Measurements from ENCODE around the gene MSH5. TPM values are rescaled to one million over a fixed set of nuclear protein-coding genes. Genes with fewer than 3 reads are reported as not detected.
A peak's percentile ranks its signal among the peaks of the same experiment; 100 is the strongest.

Gene MSH5
- total RNA-seq: 8.4 TPM
- 15.2 TPM for polyA plus RNA-seq
- long read RNA-seq, donor 1: 0 reads
- long read RNA-seq, donor 2: 0 reads
- long read RNA-seq, donor 3: 0 reads
- long read RNA-seq, donor 4: 0 reads
- long read RNA-seq, donor 5, partial matches to known transcripts: 0 of 1 reads
- long read RNA-seq, donor 5, other reads (novel, unspliced or antisense): 0 of 1 reads
- long read RNA-seq, donor 6, partial matches to known transcripts: 0 of 1 reads
- long read RNA-seq, donor 6, other reads (novel, unspliced or antisense): 0 of 1 reads
- long read RNA-seq, donor 7: 0 reads
- long read RNA-seq, donor 8, partial matches to known transcripts: 0 of 1 reads
- long read RNA-seq, donor 8, other reads (novel, unspliced or antisense): 0 of 1 reads
- long read RNA-seq, donor 9, partial matches to known transcripts: 0 of 1 reads
- long read RNA-seq, donor 9, other reads (novel, unspliced or antisense): 0 of 1 reads
- long read RNA-seq, donor 10: 0 reads

- under 1% methylated on average over 58 of the region's 58 CpGs for WGBS
Measured at GRCh38 chr6:31739639-31740396, at the start of gene MSH5. MSH5 (plus strand) TSS chr6:31740005; CDS start chr6:31740467, 462 bp downstream.

GRCh38 chr6:31690231-31691077 is 49.4 kb upstream of the MSH5 start:
- Histone ChIP-seq H3K9me3 (ENCODE audit: control insufficient read depth in 2 of 2, insufficient read depth in 1 of 2, low read length in 1 of 2) (no peaks in the 10 kb centered on the region), H3K4me1 (ENCODE audit: control insufficient read depth in 2 of 2, insufficient read depth in 2 of 2, low read length in 2 of 2) (no peaks in the 10 kb centered on the region), H3K36me3 (ENCODE audit: control insufficient read depth in 2 of 2, insufficient read depth in 2 of 2, low read length in 1 of 2) (peaks cover 91 to 95% of the 10 kb centered on the region in 2 donors), H3K27ac (ENCODE audit: low read depth in 1 of 2, low read length in 1 of 2) (no peak overlapping the region), H3K27me3 (ENCODE audit: control insufficient read depth in 2 of 2, insufficient read depth in 1 of 2, low read length in 1 of 2) (no peaks in the 10 kb centered on the region), H3K4me3 (ENCODE audit: low read length in 2 of 2) (no peak overlapping the region)
- no peak for DNase-seq (ENCODE audit: low read depth in 6 of 9, low spot score in 9 of 9)
- 97% methylated on average over 10 of the region's 10 CpGs for WGBS

More at GRCh38 chr6:31739639-31740396, at the start of gene MSH5:
- Histone ChIP-seq H3K4me1 (ENCODE audit: control insufficient read depth in 2 of 2, insufficient read depth in 2 of 2, low read length in 2 of 2) (peaks cover 33 to 60% of the 10 kb centered on the region in 2 donors), H3K36me3 (ENCODE audit: control insufficient read depth in 2 of 2, insufficient read depth in 2 of 2, low read length in 1 of 2) (peaks cover 5 to 26% of the 10 kb centered on the region in 2 donors), H3K27me3 (ENCODE audit: control insufficient read depth in 2 of 2, insufficient read depth in 1 of 2, low read length in 1 of 2) (no peaks in the 10 kb centered on the region), H3K27ac (ENCODE audit: low read depth in 1 of 2, low read length in 1 of 2) (peak within 1 kb of the TSS; percentile 85 to 99), H3K9me3 (ENCODE audit: control insufficient read depth in 2 of 2, insufficient read depth in 1 of 2, low read length in 1 of 2) (peaks cover 0 to 3% of the 10 kb centered on the region in 2 donors), H3K4me3 (ENCODE audit: low read length in 2 of 2) (peak within 1 kb of the TSS; percentile 70 to 82)
- DNase-seq (ENCODE audit: low read depth in 6 of 9, low spot score in 9 of 9): peak; percentile 92 to 99 (median 97)

GRCh38 chr6:31691078-31691463 is 48.7 kb upstream of the MSH5 start:
- DNase-seq (ENCODE audit: low read depth in 6 of 9, low spot score in 9 of 9): no peak
- Histone ChIP-seq H3K4me1 (ENCODE audit: control insufficient read depth in 2 of 2, insufficient read depth in 2 of 2, low read length in 2 of 2) (no peaks in the 10 kb centered on the region), H3K27ac (ENCODE audit: low read depth in 1 of 2, low read length in 1 of 2) (no peak overlapping the region), H3K9me3 (ENCODE audit: control insufficient read depth in 2 of 2, insufficient read depth in 1 of 2, low read length in 1 of 2) (no peaks in the 10 kb centered on the region), H3K36me3 (ENCODE audit: control insufficient read depth in 2 of 2, insufficient read depth in 2 of 2, low read length in 1 of 2) (peaks cover 87 to 88% of the 10 kb centered on the region in 2 donors), H3K4me3 (ENCODE audit: low read length in 2 of 2) (no peak overlapping the region), H3K27me3 (ENCODE audit: control insufficient read depth in 2 of 2, insufficient read depth in 1 of 2, low read length in 1 of 2) (no peaks in the 10 kb centered on the region)
- WGBS: 98% methylated on average over 6 of the region's 6 CpGs

GRCh38 chr6:31691564-31692108 is 48.2 kb upstream of the MSH5 start:
- DNase-seq (ENCODE audit: low read depth in 6 of 9, low spot score in 9 of 9): no peak
- Histone ChIP-seq H3K4me1 (ENCODE audit: control insufficient read depth in 2 of 2, insufficient read depth in 2 of 2, low read length in 2 of 2) (no peaks in the 10 kb centered on the region), H3K4me3 (ENCODE audit: low read length in 2 of 2) (no peak overlapping the region), H3K9me3 (ENCODE audit: control insufficient read depth in 2 of 2, insufficient read depth in 1 of 2, low read length in 1 of 2) (no peaks in the 10 kb centered on the region), H3K27me3 (ENCODE audit: control insufficient read depth in 2 of 2, insufficient read depth in 1 of 2, low read length in 1 of 2) (no peaks in the 10 kb centered on the region), H3K27ac (ENCODE audit: low read depth in 1 of 2, low read length in 1 of 2) (no peak overlapping the region), H3K36me3 (ENCODE audit: control insufficient read depth in 2 of 2, insufficient read depth in 2 of 2, low read length in 1 of 2) (peaks cover 83 to 88% of the 10 kb centered on the region in 2 donors)
- 99% methylated on average over 12 of the region's 12 CpGs for WGBS

- WGBS: 97% methylated on average over 4 of the region's 4 CpGs
- Histone ChIP-seq H3K27me3 (ENCODE audit: control insufficient read depth in 2 of 2, insufficient read depth in 1 of 2, low read length in 1 of 2) (no peaks in the 10 kb centered on the region), H3K4me3 (ENCODE audit: low read length in 2 of 2) (no peak overlapping the region), H3K27ac (ENCODE audit: low read depth in 1 of 2, low read length in 1 of 2) (no peak overlapping the region), H3K4me1 (ENCODE audit: control insufficient read depth in 2 of 2, insufficient read depth in 2 of 2, low read length in 2 of 2) (peaks cover 0 to 2% of the 10 kb centered on the region in 2 donors), H3K36me3 (ENCODE audit: control insufficient read depth in 2 of 2, insufficient read depth in 2 of 2, low read length in 1 of 2) (peaks cover 80 to 86% of the 10 kb centered on the region in 2 donors), H3K9me3 (ENCODE audit: control insufficient read depth in 2 of 2, insufficient read depth in 1 of 2, low read length in 1 of 2) (no peaks in the 10 kb centered on the region)
- DNase-seq (ENCODE audit: low read depth in 6 of 9, low spot score in 9 of 9): no peak
Measured at GRCh38 chr6:31692353-31692752, 47.5 kb upstream of the MSH5 start.

GRCh38 chr6:31692886-31693285 is 46.9 kb upstream of the MSH5 start:
- DNase-seq (ENCODE audit: low read depth in 6 of 9, low spot score in 9 of 9): no peak
- H3K27me3 ChIP-seq (ENCODE audit: control insufficient read depth in 2 of 2, insufficient read depth in 1 of 2, low read length in 1 of 2): no peaks in the 10 kb centered on the region
- H3K4me3 ChIP-seq (ENCODE audit: low read length in 2 of 2): no peak overlapping the region
- no peak overlapping the region for H3K27ac ChIP-seq (ENCODE audit: low read depth in 1 of 2, low read length in 1 of 2)
- whole genome bisulfite sequencing: 97% methylated on average over 9 of the region's 9 CpGs
- H3K36me3 ChIP-seq (ENCODE audit: control insufficient read depth in 2 of 2, insufficient read depth in 2 of 2, low read length in 1 of 2): peaks cover 75 to 81% of the 10 kb centered on the region in 2 donors
- H3K4me1 ChIP-seq (ENCODE audit: control insufficient read depth in 2 of 2, insufficient read depth in 2 of 2, low read length in 2 of 2): peaks cover 0 to 3% of the 10 kb centered on the region in 2 donors
- no peaks in the 10 kb centered on the region for H3K9me3 ChIP-seq (ENCODE audit: control insufficient read depth in 2 of 2, insufficient read depth in 1 of 2, low read length in 1 of 2)

GRCh38 chr6:31693535-31693934 is 46.3 kb upstream of the MSH5 start:
- WGBS: 98% methylated on average over 6 of the region's 6 CpGs
- Histone ChIP-seq H3K9me3 (ENCODE audit: control insufficient read depth in 2 of 2, insufficient read depth in 1 of 2, low read length in 1 of 2) (no peaks in the 10 kb centered on the region), H3K4me1 (ENCODE audit: control insufficient read depth in 2 of 2, insufficient read depth in 2 of 2, low read length in 2 of 2) (peaks cover 0 to 3% of the 10 kb centered on the region in 2 donors), H3K27me3 (ENCODE audit: control insufficient read depth in 2 of 2, insufficient read depth in 1 of 2, low read length in 1 of 2) (no peaks in the 10 kb centered on the region), H3K27ac (ENCODE audit: low read depth in 1 of 2, low read length in 1 of 2) (no peak overlapping the region), H3K36me3 (ENCODE audit: control insufficient read depth in 2 of 2, insufficient read depth in 2 of 2, low read length in 1 of 2) (peaks cover 70 to 77% of the 10 kb centered on the region in 2 donors), H3K4me3 (ENCODE audit: low read length in 2 of 2) (no peak overlapping the region)
- no peak for DNase-seq (ENCODE audit: low read depth in 6 of 9, low spot score in 9 of 9)

- H3K27ac ChIP-seq (ENCODE audit: low read depth in 1 of 2, low read length in 1 of 2): no peak overlapping the region
- peaks cover 10 to 13% of the 10 kb centered on the region in 2 donors for H3K4me1 ChIP-seq (ENCODE audit: control insufficient read depth in 2 of 2, insufficient read depth in 2 of 2, low read length in 2 of 2)
- no peaks in the 10 kb centered on the region for H3K9me3 ChIP-seq (ENCODE audit: control insufficient read depth in 2 of 2, insufficient read depth in 1 of 2, low read length in 1 of 2)
- peaks cover 50 to 66% of the 10 kb centered on the region in 2 donors for H3K36me3 ChIP-seq (ENCODE audit: control insufficient read depth in 2 of 2, insufficient read depth in 2 of 2, low read length in 1 of 2)
- DNase-seq (ENCODE audit: low read depth in 6 of 9, low spot score in 9 of 9): peak in 1 of 9 donors; percentile 28
- H3K27me3 ChIP-seq (ENCODE audit: control insufficient read depth in 2 of 2, insufficient read depth in 1 of 2, low read length in 1 of 2): no peaks in the 10 kb centered on the region
- 77% methylated on average over 3 of the region's 3 CpGs for WGBS
- no peak overlapping the region for H3K4me3 ChIP-seq (ENCODE audit: low read length in 2 of 2)
Measured at GRCh38 chr6:31697555-31697954, 42.2 kb upstream of the MSH5 start.

All from thymus (tissue), 14 donors.